KG1 (cell line): ENCODE results near the gene CECR2.

ENCODE experiments used
- DNase-seq: peaks from one replicate; lab custom pipeline; 2025; lab: John Stamatoyannopoulos, UW

CECR2 gene

DNA sequence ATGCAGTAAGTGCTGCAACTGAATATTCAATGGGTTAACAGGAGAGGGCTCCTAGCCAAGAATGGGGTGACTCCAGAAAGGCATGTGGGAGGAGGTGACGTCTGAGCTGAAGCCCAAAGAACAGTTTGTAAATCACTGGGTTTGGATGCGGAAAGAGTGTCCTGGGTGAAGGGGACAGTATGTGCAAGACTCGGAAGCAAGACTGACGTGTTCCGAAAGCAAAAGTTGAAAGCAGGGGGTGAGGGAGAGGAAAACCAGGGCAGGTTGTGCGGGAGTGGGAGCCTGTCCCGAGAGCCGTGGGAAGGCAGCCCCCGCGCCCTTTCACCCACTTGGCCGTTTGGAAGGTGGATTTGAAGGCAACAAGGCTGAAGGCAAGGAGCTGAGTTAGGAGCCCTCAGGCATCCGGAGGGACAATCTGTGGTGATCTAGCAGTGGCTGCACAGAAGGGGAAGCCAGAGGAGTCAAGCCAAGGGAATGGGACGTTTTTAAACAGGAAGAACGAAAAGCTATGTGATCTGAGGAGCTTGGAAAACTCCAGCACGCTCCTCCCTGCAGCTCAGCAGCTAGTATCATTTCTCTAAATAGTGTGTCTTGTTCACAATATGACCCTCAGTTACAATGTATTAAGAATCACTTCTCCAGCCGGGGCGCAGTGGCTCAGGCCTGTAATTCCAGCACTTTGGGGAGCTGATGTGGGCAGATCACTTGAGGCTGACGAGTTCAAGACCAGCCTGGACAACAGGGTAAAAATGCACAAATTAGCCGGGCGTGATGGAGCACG lies 201.8 kb downstream of the CECR2 start:
- no peak for DNase-seq

DNA sequence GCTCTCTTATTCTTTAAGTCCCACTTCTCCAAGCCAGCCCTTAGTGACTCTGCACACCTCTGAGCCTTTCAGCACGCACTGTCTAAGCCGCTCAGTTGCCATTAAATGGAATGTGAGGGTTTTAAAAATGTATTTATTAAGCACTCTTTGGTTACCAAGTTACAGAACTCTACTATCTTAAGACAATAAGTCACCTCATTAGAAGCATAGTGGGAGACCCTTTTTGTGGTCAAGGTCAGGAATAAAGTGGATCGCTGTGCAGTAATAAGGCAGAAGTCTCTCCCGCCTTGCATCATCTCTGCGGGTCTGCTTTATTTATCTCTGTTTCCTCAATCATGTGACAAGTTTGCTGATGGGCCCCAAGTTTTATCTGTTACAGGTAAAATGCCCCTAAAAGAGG lies 205.9 kb downstream of the CECR2 start:
- DNase-seq, result no peak

DNA sequence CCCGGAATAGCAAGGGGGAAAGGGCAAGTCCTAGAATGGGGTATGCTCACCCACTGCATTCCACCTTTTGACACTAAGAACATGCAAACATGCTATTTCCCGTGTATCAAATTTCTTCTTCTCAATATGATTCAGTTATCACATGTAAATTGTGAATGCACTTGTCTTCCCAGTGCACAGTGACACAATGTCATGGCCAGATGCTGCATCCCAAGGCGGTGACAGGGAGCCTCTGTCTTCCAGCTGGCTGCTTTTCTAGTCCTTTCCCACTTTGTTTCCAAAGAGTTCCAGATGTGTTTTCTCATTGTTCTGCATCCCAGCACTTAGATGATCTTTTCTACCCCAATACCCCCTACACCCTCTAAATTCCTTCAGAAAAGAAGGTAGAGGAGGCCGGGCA lies 206.4 kb downstream of the CECR2 start:
- DNase-seq, result no peak

DNA sequence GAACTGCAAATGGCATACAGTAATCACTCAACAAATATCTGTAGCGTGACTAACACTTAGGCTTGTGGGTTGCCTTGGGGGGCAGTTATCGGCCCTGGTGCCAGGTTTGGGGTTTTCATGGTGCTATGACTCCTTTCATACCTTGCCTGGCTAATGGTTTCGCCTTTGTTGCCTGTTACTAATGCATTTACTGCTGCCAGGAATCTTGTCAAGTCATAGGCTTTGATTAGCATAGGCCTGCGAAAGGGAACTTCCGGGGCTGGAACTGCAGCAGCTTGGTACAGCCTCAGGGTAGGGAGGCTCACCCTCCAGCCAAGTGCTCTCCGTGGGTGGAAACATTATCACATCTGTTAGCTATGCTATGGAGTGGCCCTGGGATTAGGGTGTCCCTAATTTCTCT lies 207.2 kb downstream of the CECR2 start:
- no peak for DNase-seq

DNA sequence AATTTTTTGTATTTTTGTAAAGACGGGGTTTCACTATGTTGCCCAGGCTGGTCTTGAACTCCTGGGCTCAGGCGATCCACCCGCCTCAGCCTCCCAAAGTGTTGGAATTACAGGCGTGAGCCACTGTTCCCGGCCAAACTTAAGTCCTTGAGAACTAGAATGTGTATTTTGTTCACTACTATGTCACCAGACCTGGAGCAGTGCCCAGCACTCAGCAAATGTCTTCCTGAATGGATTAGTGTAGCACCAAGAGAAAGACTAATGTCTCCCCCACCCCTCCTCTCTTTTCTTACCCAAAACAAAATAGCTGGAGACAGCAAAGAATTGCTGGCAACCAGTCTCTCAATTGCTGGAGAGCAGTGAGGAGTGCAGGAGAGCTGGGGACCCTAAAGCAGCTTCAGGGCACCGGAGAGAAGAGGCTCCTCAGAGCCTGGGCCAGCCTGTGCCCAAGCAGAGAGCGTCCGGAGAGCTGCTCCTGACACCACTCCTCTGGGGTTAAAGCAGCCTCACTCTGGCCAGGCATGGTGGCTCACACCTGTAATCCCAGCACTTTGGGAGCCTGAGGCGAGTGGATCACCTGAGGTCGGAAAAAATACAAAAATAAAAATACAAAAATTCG lies 209.0 kb downstream of the CECR2 start:
- no peak for DNase-seq

- DNase-seq, result no peak
Observed at GRCh38 chr22:17579535-17579981, 210.3 kb downstream of the CECR2 start.

- no peak for DNase-seq
Observed at GRCh38 chr22:17580441-17581031, 211.3 kb downstream of the CECR2 start.

GRCh38 chr22:17581056-17581455 lies 211.8 kb downstream of the CECR2 start:
- no peak for DNase-seq

DNA sequence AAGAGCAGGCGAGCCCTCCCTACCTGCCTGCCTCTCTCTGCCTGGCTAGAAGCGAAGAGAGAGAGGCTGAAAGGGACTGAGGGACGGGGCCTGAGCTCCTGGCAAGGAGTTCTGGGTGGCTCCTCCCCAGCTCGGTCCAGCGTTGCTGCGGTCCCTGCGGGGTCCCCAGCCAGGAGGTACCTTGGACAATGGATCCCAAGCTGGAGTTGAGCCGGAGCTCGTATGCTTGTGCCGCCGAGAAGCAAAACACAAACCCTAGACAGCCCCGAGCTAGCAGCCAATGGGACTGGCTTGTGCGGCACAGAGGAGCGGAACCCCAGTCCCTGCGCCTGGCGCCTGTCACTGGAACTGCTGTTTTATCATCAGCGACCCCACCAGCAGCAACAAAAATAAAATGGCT lies 212.4 kb downstream of the CECR2 start:
- DNase-seq, result no peak

GRCh38 chr22:17583151-17583550 lies 213.9 kb downstream of the CECR2 start:
- no peak for DNase-seq

DNA sequence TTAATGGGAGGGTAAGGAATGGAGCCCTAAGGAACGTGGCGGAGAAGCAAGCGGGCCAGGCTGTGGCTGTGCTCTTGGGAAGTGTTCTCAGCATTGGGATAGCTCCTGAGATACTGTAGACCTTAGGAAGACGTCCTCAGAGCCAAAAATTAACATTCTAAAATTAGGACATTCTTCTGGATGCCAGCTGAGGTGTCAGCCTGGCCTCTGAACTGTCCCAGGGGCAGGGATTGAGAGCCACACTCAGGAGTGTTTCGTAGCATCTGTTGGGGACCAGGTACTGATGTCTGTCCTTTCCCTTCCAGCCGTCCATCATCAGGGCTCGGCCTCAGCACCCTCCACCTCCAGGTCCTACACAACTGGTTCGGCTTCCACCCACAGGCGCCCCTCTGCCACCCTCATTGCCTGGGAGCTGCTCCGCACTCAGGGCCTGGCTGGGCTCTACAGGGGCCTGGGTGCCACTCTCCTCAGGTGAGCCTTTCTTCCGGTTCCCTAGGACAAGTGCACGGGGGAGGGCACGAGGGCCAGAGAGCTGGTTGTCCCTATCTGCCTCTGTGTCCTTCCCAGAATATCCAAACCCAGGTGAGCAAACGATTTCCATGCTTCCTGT lies 217.7 kb downstream of the CECR2 start:
- DNase-seq, result no peak

DNA sequence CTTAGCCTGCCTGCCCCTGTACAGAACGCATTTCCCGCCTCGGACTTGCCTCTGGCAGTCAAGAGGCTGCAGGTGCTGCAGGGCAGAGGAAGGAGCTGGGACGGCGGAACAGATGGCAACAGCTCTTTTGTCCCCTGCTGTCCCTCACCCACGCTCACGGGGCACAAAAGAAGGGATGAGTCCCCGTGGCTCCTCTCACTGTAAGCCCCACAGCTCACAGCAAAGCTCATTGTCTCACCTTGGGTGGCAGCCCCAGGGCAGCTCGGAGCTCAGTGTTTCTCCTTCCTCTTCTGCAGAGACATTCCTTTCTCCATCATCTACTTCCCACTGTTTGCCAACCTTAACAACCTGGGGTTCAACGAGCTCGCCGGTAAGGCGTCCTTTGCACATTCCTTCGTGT lies 218.4 kb downstream of the CECR2 start:
- no peak for DNase-seq

DNA sequence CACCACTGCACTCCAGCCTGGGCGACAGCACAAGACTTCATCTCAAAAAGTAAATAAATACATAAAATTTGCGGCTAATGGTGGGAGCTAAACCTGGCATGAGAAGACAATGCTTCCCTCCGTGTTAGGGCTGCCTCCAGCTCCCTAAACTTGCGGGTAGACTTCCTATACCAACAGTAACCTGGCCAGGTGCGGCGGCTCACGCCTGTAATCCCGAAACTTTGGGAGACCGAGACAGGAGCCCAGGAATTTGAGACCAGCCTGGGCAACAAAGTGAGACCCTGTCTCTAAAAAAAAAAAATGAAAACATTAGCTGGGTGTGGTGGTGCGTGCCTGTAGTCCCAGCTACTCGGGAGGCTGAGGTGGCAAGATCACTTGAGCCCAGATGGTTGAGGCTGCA lies 219.3 kb downstream of the CECR2 start:
- no peak for DNase-seq

- DNase-seq, result no peak
Observed at GRCh38 chr22:17589810-17590375, 220.6 kb downstream of the CECR2 start.

GRCh38 chr22:17590586-17590985 lies 221.3 kb downstream of the CECR2 start:
- DNase-seq, result no peak

GRCh38 chr22:17592201-17592600 lies 222.9 kb downstream of the CECR2 start:
- no peak for DNase-seq

- no peak for DNase-seq
Observed at GRCh38 chr22:17596226-17596625, 227.0 kb downstream of the CECR2 start.

DNA sequence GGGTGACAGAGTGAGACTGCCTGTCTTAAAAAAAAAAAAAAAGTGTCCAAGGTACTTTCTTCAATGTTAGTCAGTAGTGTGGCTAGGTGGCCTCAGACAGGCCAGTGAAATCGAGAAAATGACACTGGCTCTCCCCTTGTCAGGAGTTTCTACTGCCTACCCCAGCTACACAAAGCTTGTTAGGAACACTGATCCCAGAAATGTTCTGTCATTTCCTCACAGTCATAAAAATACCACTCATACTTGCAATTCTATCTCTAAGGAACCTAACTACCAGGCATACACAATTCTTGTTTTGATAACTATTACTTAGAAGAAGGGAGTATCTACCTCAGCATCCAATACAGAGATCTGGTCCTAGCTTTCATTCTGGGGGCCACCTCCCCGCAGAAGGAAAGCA lies 228.0 kb downstream of the CECR2 start:
- no peak for DNase-seq

DNA sequence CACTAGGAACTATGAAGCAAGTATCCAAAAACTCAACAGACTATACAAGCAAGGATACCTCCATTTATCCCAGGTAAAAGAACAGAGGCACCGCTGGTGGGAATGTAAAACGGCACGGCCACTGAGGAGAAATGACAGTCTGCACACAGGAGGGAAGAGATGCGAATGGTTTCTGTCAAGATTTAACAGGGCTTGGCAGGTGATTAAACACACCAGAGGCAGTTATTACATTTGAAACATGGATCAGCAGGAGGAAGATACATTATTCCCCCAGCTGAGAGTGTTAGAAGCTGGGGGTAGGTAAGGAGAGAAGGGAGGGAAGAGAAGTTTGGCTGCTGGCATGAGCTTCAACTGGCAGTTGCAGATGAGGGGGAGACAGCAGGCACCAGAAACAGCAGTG lies 229.1 kb downstream of the CECR2 start:
- DNase-seq, result no peak

GRCh38 chr22:17601031-17601430 lies 231.8 kb downstream of the CECR2 start:
- no peak for DNase-seq

- no peak for DNase-seq
Observed at GRCh38 chr22:17603668-17604067, 234.4 kb downstream of the CECR2 start.

- DNase-seq, result no peak
Observed at GRCh38 chr22:17606496-17606895, 237.2 kb downstream of the CECR2 start.
